Subcutaneous adipose tissue (tissue), 4 donors: Measurements from ENCODE around the gene PTH2R. TPM values are rescaled to one million over a fixed set of nuclear protein-coding genes. Genes with fewer than 3 reads are reported as not detected.

Experiments
- total RNA-seq, 4 donors: library from RNA; depleted of rRNA; stranded (reverse); fragments of >200 nt; gene quantifications; one replicate each; pipeline ENCODE4 v1.1.0, GENCODE V29; 2016
- TF ChIP-seq, protein P1 (sequence below): fragments of 450-650 bp; IDR thresholded peaks from one replicate; pipeline ENCODE4 v1.5.1; 2016; ENCODE audit warnings: low read depth, mild to moderate bottlenecking, control low read depth, antibody characterized with exemption, moderate library complexity

Gene PTH2R
- total RNA-seq, 4 donors from 2014 or later: 0.33 to 9.4 (median 1.2) TPM

GRCh38 chr2:208363485-208363884 lies 43.1 kb upstream of the PTH2R start:
- TF ChIP-seq, protein P1, sequence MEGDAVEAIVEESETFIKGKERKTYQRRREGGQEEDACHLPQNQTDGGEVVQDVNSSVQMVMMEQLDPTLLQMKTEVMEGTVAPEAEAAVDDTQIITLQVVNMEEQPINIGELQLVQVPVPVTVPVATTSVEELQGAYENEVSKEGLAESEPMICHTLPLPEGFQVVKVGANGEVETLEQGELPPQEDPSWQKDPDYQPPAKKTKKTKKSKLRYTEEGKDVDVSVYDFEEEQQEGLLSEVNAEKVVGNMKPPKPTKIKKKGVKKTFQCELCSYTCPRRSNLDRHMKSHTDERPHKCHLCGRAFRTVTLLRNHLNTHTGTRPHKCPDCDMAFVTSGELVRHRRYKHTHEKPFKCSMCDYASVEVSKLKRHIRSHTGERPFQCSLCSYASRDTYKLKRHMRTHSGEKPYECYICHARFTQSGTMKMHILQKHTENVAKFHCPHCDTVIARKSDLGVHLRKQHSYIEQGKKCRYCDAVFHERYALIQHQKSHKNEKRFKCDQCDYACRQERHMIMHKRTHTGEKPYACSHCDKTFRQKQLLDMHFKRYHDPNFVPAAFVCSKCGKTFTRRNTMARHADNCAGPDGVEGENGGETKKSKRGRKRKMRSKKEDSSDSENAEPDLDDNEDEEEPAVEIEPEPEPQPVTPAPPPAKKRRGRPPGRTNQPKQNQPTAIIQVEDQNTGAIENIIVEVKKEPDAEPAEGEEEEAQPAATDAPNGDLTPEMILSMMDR: no peak

DNA sequence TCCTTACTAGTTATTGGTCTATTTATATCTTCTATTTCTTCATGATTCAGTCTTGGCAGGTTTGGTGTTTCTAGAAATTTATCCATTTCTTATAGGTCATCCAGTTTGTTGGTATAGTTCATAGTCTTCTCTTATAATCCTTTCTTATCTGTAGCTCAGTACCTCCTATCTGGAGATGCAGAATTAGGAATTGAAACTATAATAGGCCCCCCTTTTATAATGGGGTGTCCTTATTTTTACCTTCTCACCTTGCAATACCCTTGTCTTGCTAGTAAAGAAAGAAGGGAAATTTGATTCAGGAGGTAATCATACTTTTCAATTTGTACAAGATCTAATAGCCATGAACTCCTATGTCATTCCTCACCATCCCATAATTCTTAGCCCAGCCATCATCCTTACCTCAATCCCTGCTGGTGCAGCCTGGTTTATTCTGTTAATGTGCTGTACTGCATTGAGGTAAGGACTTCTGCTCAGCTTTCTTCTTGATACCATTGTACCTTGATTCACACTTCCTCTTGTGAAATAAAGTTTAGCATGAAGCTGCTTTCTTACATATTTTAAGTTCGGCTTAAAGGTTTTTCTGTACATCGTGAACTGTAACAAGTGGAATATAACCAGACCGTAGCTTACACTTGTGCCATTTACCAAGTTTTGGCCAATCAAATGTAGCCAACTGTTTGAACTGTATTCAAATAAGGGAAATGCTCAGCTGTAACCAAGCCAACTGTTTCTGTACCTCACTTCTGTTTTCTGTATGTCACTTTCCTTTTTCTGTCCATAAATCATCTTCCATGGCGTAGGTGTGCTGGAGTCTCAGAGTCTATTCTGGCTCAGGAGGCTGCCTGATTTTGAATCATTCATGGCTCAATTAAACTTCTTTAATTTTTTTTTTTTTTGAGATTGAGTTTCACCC lies 40.1 kb upstream of the PTH2R start:
- TF ChIP-seq, protein P1: no peak

GRCh38 chr2:208369091-208369490 lies 37.5 kb upstream of the PTH2R start:
- TF ChIP-seq, protein P1: no peak

DNA sequence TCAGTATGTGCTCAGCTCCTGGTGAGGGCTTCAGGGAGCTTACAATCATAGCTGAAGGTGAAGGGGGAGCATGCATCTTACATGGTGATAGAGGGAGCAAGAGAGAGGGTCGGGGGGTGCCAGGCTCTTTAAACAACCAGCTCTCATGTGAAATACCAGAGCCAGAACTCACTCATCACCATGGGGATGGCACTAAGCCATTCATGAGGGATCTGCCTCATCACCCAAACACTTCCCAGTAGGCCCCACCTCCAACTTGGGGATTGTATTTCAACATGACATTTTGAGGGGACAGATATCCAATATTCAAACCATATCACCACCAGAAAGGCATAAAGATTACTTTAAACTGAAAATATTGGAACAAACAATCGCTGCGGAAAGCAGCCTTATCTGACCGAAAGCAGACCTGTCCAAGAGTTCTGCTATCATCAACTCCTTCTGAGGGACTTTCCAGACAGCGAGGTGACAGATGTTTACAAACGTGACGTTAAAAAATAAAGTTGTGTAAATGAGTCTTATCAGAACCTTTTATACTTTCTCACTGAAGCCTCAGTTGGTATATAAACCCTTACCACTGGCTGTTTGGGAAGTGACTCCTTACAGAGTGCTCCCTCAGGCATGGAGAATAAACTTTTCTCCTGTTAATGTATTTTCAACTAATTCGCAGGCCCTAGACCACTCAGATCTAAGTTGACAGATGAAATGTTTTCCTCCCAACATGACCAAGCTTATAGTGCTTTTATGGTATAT lies 35.5 kb upstream of the PTH2R start:
- TF ChIP-seq, protein P1: no peak

- TF ChIP-seq, protein P1: no peak
These were observed 35.0 kb upstream of the PTH2R start for GRCh38 chr2:208371634-208371935.

DNA sequence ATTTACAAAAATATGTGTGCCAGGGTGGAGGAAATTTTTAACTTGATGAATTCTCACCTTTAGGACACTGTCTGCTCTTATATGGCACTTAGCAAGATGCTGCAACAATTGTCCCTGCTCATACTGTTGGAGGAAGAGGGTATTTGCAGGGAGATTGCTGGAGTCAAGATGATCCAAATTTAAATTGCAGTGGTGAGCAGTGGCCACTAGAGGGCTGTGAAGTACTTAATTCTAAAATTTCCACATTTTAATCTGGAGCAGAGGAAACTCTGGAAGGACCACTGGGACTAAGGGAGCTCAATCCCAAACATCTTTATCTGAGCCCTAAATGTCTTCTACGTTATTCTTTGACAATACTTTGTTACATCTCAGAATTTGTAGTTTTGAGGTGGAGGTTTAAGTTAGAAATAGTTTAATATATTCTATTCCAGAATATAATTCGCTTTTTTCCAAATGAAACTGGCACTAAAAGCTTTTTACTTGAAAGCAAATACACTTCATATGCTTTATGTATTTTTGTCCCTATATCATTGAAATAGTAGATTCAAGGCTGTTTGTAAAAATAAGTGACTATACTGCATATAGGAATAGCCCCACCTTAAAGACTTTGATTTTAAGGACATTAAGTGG lies 33.0 kb upstream of the PTH2R start:
- TF ChIP-seq, protein P1: no peak
